SJSA1 (cell line): ENCODE measurements around the gene IGSF21. TPM values are rescaled to one million over a fixed set of nuclear protein-coding genes. Genes with fewer than 3 reads are reported as not detected.

Experiments
- DNase-seq, 2 experiments: peaks; one replicate each; pipeline ENCODE4 v3.0.0-alpha.2; 2015 to 2020; ENCODE audit warnings: low spot score in 2 of 2, low read depth in 1 of 2
- H3K27ac ChIP-seq: fragments of 250-450 bp; sonication (Bioruptor Pico); 2 replicates; pipeline ENCODE4 v1.5.1; 2020; ENCODE audit warnings: mild to moderate bottlenecking, moderate library complexity
- H3K27me3 ChIP-seq: fragments of 250-450 bp; sonication (Bioruptor Pico); replicated peaks from 2 replicates; pipeline ENCODE4 v1.5.1; 2020; ENCODE audit warnings: mild to moderate bottlenecking, moderate library complexity
- H3K36me3 ChIP-seq: fragments of 250-450 bp; sonication (Bioruptor Pico); 2 replicates; pipeline ENCODE4 v1.5.1; 2020; ENCODE audit warnings: mild to moderate bottlenecking
- H3K4me1 ChIP-seq: fragments of 250-450 bp; sonication (Bioruptor Pico); replicated peaks from 2 replicates; pipeline ENCODE4 v1.6.1; 2021; ENCODE audit warnings: mild to moderate bottlenecking
- H3K4me3 ChIP-seq: fragments of 250-450 bp; sonication (Bioruptor Pico); 2 replicates; pipeline ENCODE4 v1.5.1; 2020; ENCODE audit warnings: mild to moderate bottlenecking
- H3K9me3 ChIP-seq: fragments of 250-450 bp; sonication (Bioruptor Pico); replicated peaks from 2 replicates; pipeline ENCODE4 v1.5.1; 2020; ENCODE audit warnings: mild to moderate bottlenecking
- total RNA-seq: library from RNA; depleted of rRNA; stranded (reverse); fragments of >200 nt; shearing (Covaris generic); gene quantifications from 2 replicates; pipeline ENCODE4 v1.2.3, GENCODE V29; 2014

The IGSF21 gene
- total RNA-seq, 1 experiment from 2014 or later, result not detected

DNA sequence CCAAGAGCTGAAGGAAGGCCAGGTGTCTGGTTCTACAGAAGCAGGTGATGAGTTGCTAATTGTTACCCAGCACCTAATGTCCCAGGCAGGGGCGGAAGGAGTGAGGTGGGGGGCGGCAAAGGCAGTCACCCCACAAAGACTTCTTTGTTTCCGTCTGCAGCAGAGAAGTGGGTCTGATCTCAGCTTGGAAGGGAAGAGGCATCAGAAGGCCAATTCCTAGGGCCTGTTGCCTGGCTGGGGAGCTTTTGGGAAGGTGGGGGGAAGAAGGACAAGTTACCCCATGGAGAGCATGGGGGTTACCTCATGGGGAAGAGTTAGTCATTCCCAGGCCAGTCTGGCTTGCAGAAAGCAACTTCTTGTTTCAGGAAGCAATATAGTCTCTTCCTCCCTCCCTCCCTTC, 10.9 kb downstream of the IGSF21 start:
- H3K4me1 ChIP-seq, result no peaks in the 10 kb centered on the region
- H3K9me3 ChIP-seq, result no peaks in the 10 kb centered on the region
- no peak overlapping the region for H3K27ac ChIP-seq
- H3K36me3 ChIP-seq, result no peaks in the 10 kb centered on the region
- no peak for DNase-seq
- 0 out of 2 replicates have a peak, but pooled peaks cover 3% of the 10 kb centered on the region for H3K27me3 ChIP-seq
- H3K4me3 ChIP-seq, result no peak overlapping the region

DNA sequence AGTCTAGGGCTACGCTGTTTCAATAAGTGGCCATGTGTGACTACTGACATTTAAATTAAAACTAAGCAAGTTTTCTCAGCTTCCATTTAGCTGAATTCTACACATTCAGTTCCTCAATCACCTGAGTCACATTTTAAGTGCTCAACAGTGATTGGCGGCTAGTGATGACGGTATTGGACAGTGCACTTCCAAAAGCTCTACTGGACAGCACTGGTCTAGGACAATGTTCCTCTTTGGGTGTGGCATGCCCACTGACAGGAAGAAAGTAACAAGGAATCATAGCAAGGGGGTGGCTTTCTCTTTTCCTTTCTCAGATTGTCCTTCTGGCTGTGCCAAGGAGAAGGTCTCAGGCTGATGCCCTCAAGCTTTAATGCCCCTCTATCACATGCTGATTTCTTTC, 11.7 kb downstream of the IGSF21 start:
- H3K27ac ChIP-seq, result no peak overlapping the region
- 0 out of 2 replicates have a peak, but pooled peaks cover 3% of the 10 kb centered on the region for H3K27me3 ChIP-seq
- H3K9me3 ChIP-seq, result no peaks in the 10 kb centered on the region
- H3K4me3 ChIP-seq, result no peak overlapping the region
- no peaks in the 10 kb centered on the region for H3K4me1 ChIP-seq
- no peaks in the 10 kb centered on the region for H3K36me3 ChIP-seq
- no peak for DNase-seq

DNA sequence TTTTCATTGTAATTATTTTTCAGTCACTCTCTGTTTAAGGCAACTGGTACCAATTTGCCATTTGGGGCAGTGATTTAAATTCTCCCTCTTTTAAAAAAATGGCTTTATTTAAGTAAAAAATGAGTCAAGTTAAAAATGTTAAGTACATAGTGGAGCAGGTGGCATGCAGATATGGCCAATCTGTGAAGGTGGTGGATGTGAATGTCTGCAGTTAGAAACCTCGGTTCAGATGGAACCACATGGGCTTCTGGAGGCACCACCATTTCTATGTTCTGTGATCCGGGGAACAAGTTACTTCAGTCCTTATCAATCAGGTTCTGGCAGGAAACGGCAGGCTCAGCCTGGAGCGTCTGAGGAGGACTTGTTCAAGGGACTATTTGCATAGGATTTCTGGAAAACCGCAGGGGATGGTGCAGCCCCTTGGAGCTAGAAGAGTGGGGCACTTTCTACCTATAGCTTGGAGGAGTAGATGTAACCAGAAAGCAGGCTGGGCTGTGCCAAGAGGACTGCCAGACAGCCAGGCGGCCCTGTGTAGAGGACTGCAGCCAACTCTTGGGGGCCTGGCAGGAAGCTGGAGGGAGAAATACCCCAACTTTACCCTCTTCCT, 12.3 kb downstream of the IGSF21 start:
- 0 out of 2 replicates have a peak, but pooled peaks cover 3% of the 10 kb centered on the region for H3K27me3 ChIP-seq
- H3K4me3 ChIP-seq, result no peak overlapping the region
- H3K4me1 ChIP-seq, result no peaks in the 10 kb centered on the region
- no peaks in the 10 kb centered on the region for H3K36me3 ChIP-seq
- no peaks in the 10 kb centered on the region for H3K9me3 ChIP-seq
- no peak for DNase-seq
- no peak overlapping the region for H3K27ac ChIP-seq

DNA sequence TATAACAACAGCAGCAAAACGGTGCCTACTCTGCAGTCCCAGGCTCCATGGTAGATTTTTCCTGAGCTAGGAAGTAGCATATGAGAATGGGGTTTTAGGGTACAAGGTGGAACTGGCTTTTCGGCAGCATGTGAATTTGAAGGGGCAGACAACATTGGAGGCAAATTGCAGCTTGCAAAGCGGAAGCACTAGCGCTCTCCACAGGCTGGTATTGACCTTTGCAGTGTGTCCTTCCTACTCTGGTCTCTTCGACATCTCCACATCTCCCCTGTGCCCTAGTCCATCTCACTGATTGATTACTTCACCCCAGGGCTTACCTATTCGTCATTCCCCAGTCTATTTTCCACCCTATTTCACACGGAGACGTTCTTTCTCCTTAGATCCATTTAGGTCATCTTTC, 13.0 kb downstream of the IGSF21 start:
- Histone ChIP-seq H3K9me3 (no peaks in the 10 kb centered on the region), H3K4me3 (no peak overlapping the region), H3K4me1 (no peaks in the 10 kb centered on the region), H3K27me3 (0 out of 2 replicates have a peak, but pooled peaks cover 3% of the 10 kb centered on the region), H3K36me3 (no peaks in the 10 kb centered on the region), H3K27ac (no peak overlapping the region)
- DNase-seq, result no peak

DNA sequence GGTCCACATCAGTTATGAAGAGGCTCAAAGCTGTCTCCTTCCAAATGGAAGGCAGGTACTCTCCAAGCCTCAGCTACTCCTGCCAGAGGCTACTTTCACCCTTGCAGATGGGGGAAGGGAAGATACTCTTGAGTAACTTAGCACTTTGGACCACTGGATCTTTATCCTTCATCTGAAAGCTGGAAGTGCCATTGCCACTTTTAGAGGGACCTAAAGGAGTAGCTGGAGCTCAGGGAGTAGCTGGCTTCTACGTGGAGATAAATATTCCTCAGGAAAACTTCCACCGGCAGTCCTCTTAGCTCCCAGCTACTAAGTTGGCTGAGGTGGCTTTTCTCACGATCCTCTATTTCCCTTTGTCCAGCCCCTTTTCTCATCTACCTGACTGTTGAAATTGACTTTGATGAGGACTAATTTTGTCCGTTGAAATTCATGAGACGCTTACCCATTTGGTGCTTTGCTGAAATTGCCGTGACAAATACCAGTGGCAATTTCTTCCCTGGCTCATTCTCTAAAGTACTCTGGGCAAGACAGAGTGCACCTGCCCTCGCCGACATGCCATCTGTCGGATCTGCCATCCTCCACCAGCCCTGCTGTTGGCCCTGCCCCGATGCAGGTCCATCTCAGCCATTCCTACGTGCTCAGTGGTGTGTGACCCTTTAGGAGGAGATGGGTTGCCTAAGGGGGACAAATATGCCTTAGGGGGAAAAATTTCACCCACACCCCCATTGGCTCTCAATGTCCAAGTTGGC, 13.6 kb downstream of the IGSF21 start:
- no peaks in the 10 kb centered on the region for H3K36me3 ChIP-seq
- H3K27me3 ChIP-seq, result peaks cover 3% of the 10 kb centered on the region; the same call in 1 of the 2 replicates
- H3K4me3 ChIP-seq, result no peak overlapping the region
- H3K4me1 ChIP-seq, result no peaks in the 10 kb centered on the region
- H3K27ac ChIP-seq, result no peak overlapping the region
- no peak for DNase-seq
- H3K9me3 ChIP-seq, result no peaks in the 10 kb centered on the region

DNA sequence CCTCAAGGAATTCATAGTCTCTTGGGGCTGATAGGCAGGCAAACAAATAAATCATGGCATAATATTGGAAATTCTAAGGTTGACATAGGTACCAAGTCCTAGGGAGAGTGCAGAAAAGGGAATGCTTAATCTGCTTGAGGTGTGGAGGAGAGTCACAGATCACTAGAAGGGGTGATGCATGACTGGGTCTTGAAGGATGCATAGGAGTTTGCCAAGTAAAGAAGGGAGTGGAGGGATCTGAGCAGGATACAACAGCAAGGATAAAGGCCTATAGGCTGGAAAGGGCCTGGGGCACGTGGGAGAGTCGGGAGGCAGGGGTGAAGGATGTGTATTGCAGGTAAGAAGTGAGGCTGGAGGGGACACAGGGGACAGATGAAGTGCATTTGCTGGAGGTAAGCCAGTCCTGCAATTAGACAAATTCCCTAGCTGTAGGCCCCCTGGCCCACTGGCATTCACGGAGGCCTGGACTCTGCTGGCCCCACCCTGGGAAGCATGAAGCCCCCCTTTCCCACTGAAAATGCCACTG, 15.9 kb downstream of the IGSF21 start:
- DNase-seq, result no peak
- Histone ChIP-seq H3K36me3 (no peaks in the 10 kb centered on the region), H3K4me1 (no peaks in the 10 kb centered on the region), H3K4me3 (no peak overlapping the region), H3K27me3 (peaks cover 3% of the 10 kb centered on the region; the same call in 1 of the 2 replicates), H3K27ac (no peak overlapping the region), H3K9me3 (no peaks in the 10 kb centered on the region)

DNA sequence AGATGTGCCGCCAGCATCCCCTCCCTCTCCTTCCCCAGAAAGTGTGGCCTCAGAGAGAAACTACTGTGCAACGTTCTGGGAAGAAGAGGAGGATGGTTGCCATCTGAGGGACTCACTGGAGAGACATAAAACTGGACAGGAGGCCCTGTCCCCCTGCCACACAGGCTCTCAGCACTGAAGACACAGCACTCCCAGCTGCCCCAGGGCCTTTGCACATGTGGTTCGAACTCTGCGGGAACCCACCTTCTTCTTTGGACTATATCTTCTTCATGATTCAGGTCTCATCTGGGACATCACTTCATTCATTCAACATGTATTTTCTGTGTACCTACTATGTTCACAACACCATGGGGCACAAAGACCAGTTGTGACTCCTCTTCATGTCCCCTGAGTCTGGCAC, 17.4 kb downstream of the IGSF21 start:
- peaks cover 3% of the 10 kb centered on the region; the same call in 1 of the 2 replicates for H3K27me3 ChIP-seq
- no peaks in the 10 kb centered on the region for H3K4me1 ChIP-seq

DNA sequence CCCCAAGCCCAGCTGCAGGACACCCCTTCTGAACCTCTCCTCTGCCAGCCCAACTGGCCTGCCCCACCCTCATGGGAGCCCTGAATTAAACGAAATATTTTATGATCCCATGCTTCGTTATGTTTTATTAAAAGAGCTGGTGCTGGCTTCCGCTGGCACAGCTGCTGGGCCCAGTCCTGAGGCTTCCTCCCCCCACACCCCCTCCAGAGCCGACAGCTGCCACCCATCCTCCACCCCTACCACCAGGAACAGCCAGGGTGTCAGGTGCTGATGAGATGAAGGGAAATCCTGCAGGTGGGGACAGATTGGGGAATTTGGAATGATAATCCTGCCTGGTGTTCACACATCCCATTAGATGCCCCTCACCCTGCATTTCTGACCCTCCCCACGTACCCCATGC, 19.0 kb downstream of the IGSF21 start:
- no peaks in the 10 kb centered on the region for H3K9me3 ChIP-seq
- H3K27ac ChIP-seq, result no peak overlapping the region
- H3K36me3 ChIP-seq, result no peaks in the 10 kb centered on the region
- no peak for DNase-seq
- H3K27me3 ChIP-seq, result no peaks in the 10 kb centered on the region; the same call in 1 of the 2 replicates
- H3K4me3 ChIP-seq, result no peak overlapping the region
- no peaks in the 10 kb centered on the region for H3K4me1 ChIP-seq

More for the DNA sequence above, 17.4 kb downstream of the IGSF21 start:
- DNase-seq, result no peak
- Histone ChIP-seq H3K27ac (no peak overlapping the region), H3K9me3 (no peaks in the 10 kb centered on the region), H3K4me3 (no peak overlapping the region), H3K36me3 (no peaks in the 10 kb centered on the region)

DNA sequence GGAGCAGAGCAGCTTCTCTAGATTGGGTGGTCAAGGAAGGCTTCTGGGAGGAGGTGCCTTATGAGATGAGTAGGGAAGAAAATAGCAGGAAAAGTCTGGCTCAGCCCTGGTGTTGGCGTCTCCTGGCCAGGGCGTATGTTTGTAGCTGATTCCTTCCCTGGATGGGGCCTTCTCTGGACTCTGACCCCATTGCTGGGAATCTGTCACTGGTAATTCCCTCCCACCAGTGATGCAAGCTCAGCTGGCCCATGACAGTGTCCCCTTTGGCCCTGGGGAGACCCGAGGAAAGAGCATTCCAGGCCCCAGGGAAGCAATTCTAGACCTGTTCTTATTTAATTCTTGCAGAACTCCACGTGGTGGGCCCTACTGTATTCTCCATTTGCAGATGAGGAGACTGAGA, 20.7 kb downstream of the IGSF21 start:
- no peak overlapping the region for H3K4me3 ChIP-seq
- no peaks in the 10 kb centered on the region for H3K4me1 ChIP-seq
- no peaks in the 10 kb centered on the region for H3K36me3 ChIP-seq
- no peak for DNase-seq
- peaks cover 4% of the 10 kb centered on the region; the same call in 1 of the 2 replicates for H3K27me3 ChIP-seq
- H3K9me3 ChIP-seq, result no peaks in the 10 kb centered on the region
- H3K27ac ChIP-seq, result no peak overlapping the region

DNA sequence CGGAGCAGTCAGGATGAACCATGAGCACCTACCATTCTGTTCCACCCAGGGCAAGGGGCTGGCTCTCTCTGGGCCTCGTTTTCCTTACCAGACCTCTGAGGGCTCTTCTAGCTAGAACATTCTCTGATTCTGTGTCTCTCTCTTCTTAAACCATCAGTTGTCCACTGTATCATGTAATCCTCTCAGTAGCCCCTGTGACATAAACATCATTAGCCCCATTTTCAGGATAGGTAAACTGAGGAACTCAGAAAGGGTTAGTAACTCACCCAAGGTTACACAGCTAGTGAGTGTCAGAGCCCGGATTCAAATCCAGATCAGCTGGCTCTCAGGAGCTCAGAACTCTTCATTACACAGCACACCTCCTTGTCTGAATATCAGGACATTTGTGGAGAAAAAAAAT, 22.8 kb downstream of the IGSF21 start:
- Histone ChIP-seq H3K4me3 (no peak overlapping the region), H3K4me1 (no peaks in the 10 kb centered on the region), H3K36me3 (no peaks in the 10 kb centered on the region), H3K27me3 (peaks cover 12% of the 10 kb centered on the region; the same call in 1 of the 2 replicates), H3K9me3 (no peaks in the 10 kb centered on the region), H3K27ac (no peak overlapping the region)
- no peak for DNase-seq

DNA sequence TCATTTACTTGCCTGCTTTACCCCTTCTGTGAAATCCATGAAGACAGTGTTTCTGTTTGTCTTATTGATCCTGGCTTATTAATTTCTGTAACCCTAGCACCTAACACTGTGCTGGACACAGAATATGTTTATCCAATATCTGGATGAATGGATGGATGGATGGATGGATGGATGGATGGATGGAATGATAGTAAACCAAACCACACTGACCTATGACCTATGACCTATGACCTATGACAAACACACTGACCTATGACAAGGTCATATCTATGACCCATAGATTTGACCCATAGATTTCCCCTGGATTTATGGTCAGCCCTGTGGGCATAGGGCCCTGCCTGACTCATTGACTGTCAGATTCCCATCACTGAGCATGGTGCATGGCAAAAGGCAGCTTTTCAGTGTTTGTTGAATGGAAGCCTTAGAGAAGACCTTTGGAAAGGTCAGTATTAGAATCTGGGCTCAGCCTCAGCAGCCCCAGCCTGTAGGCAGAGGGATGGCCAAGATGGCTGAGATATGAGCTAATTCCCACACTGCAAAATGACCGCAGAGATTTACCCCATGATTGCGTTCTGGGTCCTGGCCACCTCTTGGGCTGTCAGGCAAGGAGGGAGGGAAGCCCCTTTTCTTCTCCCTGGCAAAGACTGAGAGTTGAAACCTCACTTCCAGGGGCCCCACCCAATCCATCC, 24.6 kb downstream of the IGSF21 start:
- Histone ChIP-seq H3K4me1 (no peaks in the 10 kb centered on the region), H3K36me3 (no peaks in the 10 kb centered on the region), H3K27me3 (0 out of 2 replicates have a peak, but pooled peaks cover 12% of the 10 kb centered on the region), H3K27ac (no peak overlapping the region), H3K4me3 (no peak overlapping the region), H3K9me3 (no peaks in the 10 kb centered on the region)
- no peak for DNase-seq

DNA sequence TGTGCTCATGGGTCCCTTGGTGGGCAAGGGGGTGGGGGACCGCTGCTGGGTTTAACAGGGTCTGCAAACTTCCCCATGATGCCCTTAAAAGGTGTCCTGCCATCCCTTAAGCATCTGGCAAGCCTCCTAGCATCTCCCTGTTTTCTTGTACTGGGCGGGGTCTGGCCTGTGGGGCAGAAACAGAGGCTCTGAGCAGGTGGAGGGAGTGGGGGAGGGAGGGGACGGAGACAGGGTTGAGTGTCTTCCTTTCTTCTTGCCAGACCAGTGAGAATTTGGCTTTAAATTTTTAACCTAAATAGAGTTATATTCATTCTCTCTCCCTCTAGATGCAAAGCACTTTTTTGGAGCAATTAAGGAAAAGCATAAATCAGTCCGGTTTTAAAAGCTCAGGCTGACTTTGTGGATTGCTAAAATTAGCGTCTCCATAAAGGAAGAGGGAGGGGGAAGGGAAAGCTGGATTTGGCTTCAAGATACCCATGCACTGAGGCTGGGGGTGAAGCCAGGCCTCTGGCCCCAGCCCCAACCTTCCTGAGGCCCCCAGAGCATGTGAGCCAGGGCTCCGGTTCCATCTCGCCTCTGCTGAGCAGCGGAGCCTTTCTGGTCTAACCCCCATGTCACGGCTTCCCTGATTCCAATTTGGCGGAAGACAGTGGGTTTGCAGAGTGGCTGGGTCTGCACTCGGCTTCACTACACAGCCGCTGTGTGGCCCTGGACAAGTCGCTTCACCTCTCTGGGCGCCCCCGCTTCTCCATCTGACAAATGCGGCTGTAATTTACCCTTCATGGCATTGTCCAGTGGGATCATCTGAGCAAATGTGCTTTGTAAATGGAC, 25.3 kb downstream of the IGSF21 start:
- Histone ChIP-seq H3K27me3 (0 out of 2 replicates have a peak, but pooled peaks cover 12% of the 10 kb centered on the region), H3K9me3 (no peaks in the 10 kb centered on the region), H3K36me3 (no peaks in the 10 kb centered on the region), H3K4me1 (no peaks in the 10 kb centered on the region), H3K4me3 (no peak overlapping the region), H3K27ac (no peak overlapping the region)
- DNase-seq, result no peak
